NCI-H2196 treated with DMSO at 0.1 percent for 48 hours (cell line): Measurements from ENCODE around the gene ITGA11.

Experiments used
- DNase-seq: peaks from one replicate; lab custom pipeline; 2025; ENCODE audit not compliant: unreplicated experiment; lab: John Stamatoyannopoulos, UW

Gene ITGA11

DNA sequence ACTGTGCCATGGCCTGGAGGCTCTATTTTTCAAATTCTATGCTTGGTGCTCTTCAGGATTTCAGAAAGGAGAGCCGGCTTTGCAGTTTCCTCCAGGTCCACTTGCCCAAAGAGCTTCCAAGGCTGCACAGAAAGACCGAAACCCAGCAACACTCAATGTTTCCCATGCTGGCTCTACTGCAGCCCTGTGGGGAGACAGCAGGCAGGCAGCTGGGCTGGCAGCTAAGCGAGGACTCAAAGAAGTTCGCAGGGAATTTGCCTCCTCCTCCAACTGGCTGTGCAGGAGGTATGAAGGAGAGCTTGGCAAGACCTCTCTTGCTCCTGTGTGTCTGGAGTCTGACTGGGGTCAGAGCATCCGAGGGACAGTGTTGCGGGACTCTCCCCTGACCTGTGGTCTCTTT lies 17.4 kb upstream of the ITGA11 start:
- DNase-seq = no peak

- no peak for DNase-seq
Observed at GRCh38 chr15:68447976-68448755, 16.2 kb upstream of the ITGA11 start.

DNA sequence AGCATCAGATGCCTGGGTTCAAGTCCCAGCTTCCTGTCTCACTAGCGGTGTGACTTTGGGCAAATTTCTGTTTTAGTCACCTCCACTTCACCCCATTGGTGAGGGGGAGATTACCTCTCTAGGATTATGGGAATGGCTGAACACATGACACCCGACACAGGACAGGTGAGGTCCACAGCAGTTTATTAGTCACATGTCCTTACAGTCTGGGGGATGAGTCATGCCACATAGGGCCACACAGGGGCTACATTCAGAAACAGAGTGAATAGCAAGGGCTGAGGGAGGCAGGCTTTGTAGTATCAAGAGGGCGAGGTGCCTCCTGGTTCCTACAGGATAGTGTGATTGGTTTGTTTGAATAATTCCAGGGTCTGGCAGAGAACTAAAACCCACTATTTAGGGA lies 15.2 kb upstream of the ITGA11 start:
- DNase-seq = no peak

DNA sequence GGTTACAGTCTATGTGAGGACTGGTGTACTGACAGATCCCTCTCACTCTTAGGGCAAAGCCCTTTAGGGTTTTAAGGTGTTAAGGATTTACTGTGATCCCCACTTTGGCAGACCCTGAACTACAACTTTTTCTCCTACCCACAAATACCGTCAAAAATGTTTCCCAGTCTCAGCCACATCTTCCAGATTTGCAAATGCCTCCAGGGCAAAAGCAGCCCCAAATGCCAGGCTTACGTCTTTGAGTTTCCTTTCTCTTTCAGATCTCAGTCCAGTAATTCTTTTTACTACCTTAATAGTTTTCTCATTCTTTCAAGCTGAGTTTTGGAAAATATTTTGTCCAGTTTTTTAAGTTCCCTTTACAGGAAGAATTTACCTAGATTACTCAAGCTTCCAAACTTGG lies 13.4 kb upstream of the ITGA11 start:
- DNase-seq = no peak

DNA sequence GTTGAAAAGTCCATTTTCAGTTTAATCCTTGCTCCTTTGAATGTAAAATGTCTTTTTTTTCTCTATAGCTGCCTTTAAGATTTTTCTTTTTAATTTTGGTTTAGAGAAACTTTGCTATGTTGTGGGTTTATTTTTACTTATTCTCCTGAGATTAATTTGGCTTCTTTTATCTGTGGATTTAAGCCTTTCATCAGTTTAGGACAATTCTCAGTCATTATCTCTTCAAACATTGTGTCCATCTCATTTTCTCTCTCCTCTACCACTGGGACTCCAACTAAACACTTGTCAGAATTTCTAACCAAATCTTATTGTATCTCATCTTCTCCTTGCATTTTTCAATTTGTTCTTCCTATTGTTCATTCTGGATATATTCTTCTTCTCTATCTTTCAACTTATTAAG lies 12.4 kb upstream of the ITGA11 start:
- DNase-seq = no peak

- no peak for DNase-seq
Observed at GRCh38 chr15:68442903-68443302, 10.9 kb upstream of the ITGA11 start.

- DNase-seq = no peak
Observed at GRCh38 chr15:68442041-68442440, 10.1 kb upstream of the ITGA11 start.

- DNase-seq = no peak
Observed at GRCh38 chr15:68441045-68441743, 9.2 kb upstream of the ITGA11 start.

DNA sequence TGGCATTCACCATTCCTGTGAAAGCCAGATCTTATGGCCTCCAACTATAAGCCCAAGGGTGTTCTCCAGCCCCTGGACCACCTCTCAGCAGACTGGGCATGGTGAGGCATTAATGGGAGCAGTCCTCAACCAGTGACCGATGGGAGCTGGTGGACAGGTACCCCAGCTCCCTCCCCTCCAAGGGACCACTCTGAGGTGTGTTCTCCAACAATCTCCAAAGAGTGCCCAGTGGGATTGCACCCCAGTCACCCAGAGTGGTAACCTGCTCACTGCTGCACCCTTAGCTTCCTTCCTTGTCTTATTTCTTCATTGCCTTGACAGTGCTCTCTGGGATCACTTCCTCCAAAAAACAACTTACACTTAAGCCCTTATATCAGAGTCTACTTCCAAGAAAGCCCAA lies 8.2 kb upstream of the ITGA11 start:
- no peak for DNase-seq

- no peak for DNase-seq
Observed at GRCh38 chr15:68439506-68439905, 7.5 kb upstream of the ITGA11 start.

- DNase-seq = no peak
Observed at GRCh38 chr15:68436680-68437079, 4.7 kb upstream of the ITGA11 start.

DNA sequence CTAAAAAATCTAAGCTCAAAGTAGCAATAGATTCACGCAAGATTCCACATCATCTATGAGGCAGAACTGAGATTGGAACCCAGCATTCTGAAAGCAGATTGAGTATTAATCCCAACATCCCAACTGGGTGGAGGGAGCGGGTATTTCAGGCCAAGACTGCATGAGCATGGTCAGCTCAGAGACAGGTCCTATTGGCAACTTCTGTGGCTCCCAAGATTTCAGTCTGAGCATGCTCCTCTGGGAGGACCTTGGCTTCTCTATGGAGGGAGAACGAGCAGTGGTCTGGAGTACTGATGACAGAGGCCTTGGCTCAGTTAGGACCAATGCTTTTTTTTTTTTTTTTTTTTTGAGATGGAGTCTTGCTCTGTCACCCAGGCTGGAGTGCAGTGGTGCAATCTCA lies 4.0 kb upstream of the ITGA11 start:
- DNase-seq = no peak

DNA sequence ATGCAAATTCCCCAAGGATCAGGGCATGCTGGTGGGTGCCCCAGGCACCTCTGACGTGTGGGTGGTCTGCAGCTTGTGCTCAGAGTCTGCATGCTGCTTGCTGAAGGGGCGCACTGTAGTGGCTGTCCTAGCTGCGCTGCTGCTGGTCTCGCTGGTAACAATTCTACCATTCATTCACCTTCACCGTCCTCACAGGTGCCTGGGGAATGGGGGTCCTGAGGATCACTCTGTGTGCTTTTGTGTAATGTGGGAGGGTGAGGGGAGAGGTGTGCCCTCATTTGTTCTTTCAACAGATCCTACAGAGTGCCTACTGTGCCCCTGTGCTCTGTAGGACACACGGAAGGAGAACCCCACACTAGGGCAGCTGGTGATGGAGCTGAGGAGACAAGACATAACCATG lies 2.1 kb upstream of the ITGA11 start:
- DNase-seq = no peak

DNA sequence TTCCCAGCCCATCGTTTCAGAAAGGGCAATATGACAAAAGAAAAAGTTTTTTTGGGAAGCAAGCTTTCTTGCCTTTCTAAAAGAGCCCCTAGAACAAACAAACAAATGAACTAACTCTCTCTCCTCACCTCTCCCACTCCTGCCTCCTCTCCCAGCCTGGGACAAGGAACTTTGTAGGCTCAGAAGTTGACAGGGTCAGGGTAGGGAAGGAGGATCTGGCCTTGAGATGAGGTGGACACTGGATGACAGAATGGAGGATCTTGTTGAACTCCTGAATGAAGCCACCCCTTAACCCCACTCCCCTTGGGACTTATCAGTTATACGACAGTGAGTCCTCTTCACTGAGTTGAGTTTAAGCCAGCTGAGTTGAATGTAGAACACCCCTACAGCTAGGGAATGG lies 1.6 kb upstream of the ITGA11 start:
- DNase-seq = no peak

DNA sequence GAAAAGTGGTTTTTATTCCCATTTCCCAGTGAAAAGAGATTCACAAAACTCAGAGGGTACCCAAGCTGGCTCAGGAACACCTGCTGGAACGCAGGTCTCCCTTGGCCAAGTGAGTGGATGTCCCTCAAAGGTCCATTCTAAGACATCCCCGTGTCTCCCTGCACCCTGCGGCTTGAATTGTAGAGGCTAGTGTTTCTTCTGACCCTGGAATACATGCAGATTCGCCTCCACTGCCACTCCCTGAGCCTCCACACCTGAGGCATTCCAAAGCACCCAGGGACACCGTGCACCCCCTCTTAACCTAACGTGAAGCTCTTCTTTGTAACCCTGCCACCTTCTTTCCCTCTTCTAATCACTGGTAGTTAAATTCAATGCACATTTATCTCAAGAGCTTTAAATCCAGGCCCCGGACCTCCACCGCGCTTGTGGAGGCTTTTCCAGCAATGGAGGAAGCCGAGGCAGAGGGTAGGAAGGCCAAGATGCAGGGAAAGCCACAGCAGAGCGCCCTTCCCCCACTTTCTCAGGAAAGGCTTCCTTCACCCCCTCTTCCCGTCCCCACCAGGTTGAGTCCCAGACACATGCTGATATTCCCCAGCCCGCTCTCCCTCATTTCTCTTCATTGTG lies 590 bp upstream of the ITGA11 start:
- no peak for DNase-seq

DNA sequence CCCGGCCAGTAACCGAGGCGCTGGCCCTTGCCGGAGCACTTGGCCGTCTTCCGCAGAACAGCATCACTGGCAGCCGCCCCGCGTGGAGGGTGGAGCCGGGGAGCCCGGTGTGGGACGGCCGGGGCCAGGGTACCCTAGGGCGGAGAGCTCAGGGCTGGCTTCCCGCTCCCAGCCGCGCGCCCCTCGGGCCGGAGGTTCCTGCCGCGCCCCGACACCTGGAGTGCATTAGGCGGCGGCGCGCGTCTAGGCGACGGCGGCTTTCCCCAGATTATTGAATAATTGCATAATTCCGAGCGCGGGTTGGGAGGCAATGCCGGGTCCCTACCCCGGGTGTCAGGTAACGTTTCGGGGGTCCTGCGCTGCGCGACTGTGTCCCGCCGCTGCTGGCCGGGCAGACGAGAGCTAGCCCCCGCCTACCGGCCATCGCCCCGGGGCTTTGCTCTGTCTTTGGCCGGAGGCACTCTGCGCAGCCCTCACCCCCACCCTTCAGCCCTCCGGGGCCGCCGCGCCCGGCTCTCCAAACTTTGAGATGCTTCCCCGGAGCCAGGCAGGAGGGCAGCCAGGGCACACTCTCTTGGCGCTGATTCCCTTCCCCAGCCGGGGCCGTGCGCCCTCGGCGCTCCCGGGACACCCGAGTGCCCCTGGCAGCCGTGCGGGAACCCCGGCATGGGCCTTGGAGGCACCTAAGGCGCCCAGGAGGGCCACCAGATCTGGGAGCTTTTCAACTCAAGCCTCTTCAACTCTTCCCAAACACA lies 749 bp downstream of the ITGA11 start:
- DNase-seq = no peak

DNA sequence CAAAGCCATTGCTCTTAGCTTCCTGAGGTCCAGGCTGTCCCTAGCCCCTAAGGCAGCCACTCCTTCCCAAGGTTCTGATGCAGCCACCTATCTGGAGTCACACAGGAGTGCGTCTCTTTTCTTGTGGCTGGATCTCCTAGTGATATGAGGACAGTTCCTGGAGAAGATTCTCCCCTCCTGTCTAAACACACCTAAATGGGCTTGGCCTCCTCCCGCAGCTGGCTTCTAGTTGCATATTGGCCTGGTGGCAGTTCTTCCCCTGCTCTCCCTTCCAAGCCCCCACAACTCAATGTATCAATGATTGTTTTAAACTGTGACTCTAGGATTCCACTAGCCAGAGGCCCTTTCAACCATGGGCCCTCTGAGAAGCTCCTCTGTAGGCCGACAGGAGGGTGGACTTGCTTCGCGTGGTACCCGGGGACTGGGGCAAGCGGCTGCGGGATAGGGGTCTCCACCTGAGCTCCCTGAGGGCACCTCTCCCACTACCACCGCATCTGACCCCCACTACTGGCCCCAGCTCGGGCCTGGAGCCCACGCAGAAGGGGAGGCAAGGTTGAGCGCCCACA lies 1.4 kb downstream of the ITGA11 start:
- DNase-seq = no peak

GRCh38 chr15:68429691-68430470 lies 2.1 kb downstream of the ITGA11 start:
- DNase-seq = no peak

DNA sequence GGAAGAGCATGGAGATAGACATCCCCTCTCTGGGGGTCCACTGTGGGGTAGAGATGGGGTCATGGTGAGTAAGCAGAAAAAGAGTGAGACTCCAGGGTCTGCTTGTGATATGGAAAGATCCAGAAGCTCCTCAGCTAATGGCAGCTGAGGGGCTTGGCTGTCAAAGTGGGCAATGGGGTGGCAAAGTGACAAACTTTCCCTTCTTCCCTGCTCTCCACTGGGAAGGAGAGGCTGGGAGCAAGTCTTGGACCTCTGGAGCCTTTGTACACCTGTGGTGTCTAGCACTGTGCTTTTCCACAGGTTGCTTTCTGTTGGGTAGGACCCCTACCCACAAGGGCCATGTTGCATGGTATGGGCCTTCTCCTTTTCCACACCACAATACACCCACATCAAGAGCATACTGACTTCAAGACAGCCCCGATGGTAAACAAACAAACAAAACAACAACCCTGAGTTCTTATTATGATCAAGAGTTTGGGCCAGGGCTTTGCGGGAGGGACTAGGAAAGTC lies 3.5 kb downstream of the ITGA11 start:
- no peak for DNase-seq

GRCh38 chr15:68427963-68428362 lies 4.0 kb downstream of the ITGA11 start:
- DNase-seq = no peak
